HCT116 (cell line): ENCODE measurements around the gene ADARB1.

Source experiments
- CTCF ChIP-seq, 3 experiments: fragments of 200-600 bp in 1 of 3; sonication (generic) in 1 of 3; IDR thresholded peaks in 2 of 3; conservative IDR thresholded peaks in 1 of 3; 2 replicates each; pipeline ENCODE4 v1.5.1; 2012 to 2017; ENCODE audit warnings: low read depth in 2 of 3, low read length in 2 of 3, antibody characterized with exemption in 1 of 3, borderline replicate concordance in 1 of 3, control low read depth in 1 of 3, mild to moderate bottlenecking in 1 of 3, mixed read lengths in 1 of 3, mixed run types in 1 of 3, moderate library complexity in 1 of 3; ENCODE audit not compliant: insufficient read depth in 1 of 3
- EZH2phosphoT487 ChIP-seq: fragments of 200-600 bp; IDR thresholded peaks from 2 replicates; pipeline ENCODE4 v1.6.1; 2018; ENCODE audit warnings: antibody characterized with exemption, borderline replicate concordance
- POLR2A ChIP-seq: IDR thresholded peaks from 2 replicates; pipeline ENCODE4 v1.7.0; 2011; ENCODE audit warnings: borderline replicate concordance; ENCODE audit not compliant: insufficient read depth, insufficient read length; ENCODE audit errors: extremely low read depth

GRCh38 chr21:45179568-45180245 is 105.3 kb downstream of the ADARB1 start:
- no peak for TF ChIP-seq POLR2A
- no peak for TF ChIP-seq CTCF (IDR thresholded peaks at IDR 0.05 in 2 of 3, conservative IDR thresholded peaks at IDR 0.05 in 1 of 3; ENCODE audit: borderline replicate concordance in 1 of 3, insufficient read depth in 1 of 3, low read depth in 2 of 3, low read length in 2 of 3)
- no peak for TF ChIP-seq EZH2phosphoT487
